Large intestine (tissue), 3 donors: ENCODE data around the gene POLR3A. TPM values are rescaled to one million over a fixed set of nuclear protein-coding genes. Genes with fewer than 3 reads are reported as not detected.

ENCODE experiments used
- DNase-seq, 2 donors: peaks; one replicate each; pipeline versions ENCODE4 v3.0.0 to v3.0.0-alpha.2; 2013
- H3K27ac ChIP-seq: one replicate; pipeline ENCODE4 v1.5.1; 2013; ENCODE audit warnings: low read length
- H3K27me3 ChIP-seq: 2 replicates; pipeline ENCODE4 v1.6.1; 2013; ENCODE audit warnings: low read length; ENCODE audit not compliant: control insufficient read depth, insufficient read depth
- H3K36me3 ChIP-seq: 2 replicates; pipeline ENCODE4 v1.6.1; 2013; ENCODE audit warnings: low read length; ENCODE audit not compliant: control insufficient read depth, insufficient read depth
- H3K4me1 ChIP-seq: one replicate; pipeline ENCODE4 v1.6.1; 2013; ENCODE audit warnings: low read length; ENCODE audit not compliant: control insufficient read depth, insufficient read depth
- H3K4me3 ChIP-seq: one replicate; pipeline ENCODE4 v1.5.1; 2013; ENCODE audit warnings: low read length
- H3K9me3 ChIP-seq: one replicate; pipeline ENCODE4 v1.6.1; 2013; ENCODE audit warnings: mild to moderate bottlenecking, low read depth, low read length, moderate library complexity; ENCODE audit not compliant: control insufficient read depth
- WGBS: methylation state at CpG from one replicate; pipeline ENCODE4 v1.1.5; 2013; ENCODE audit warnings: low lambda C conversion rate; ENCODE audit not compliant: insufficient coverage; 5-methylcytosine and 5-hydroxymethylcytosine counted together
- polyA plus RNA-seq: library from polyadenylated mRNA; unstranded; fragments of 120-200 nt; gene quantifications from one replicate; pipeline ENCODE4 v1.2.1, GENCODE V29; 2013

The POLR3A gene
- polyA plus RNA-seq, 1 donor = 14.1 TPM

- no CpG with 5 or more reads among the region's 4 CpGs for WGBS
- no peak for DNase-seq
- Histone ChIP-seq H3K4me3 (no peak overlapping the region), H3K9me3 (no peaks in the 10 kb centered on the region), H3K27ac (no peak overlapping the region), H3K27me3 (no peaks in the 10 kb centered on the region), H3K4me1 (peaks cover 31% of the 10 kb centered on the region), H3K36me3 (peaks cover 8% of the 10 kb centered on the region)
Measured at GRCh38 chr10:77919713-77920108, 109.6 kb downstream of the POLR3A start.

Other genes starting within 250 kb of the POLR3A start
- 34.4 TPM for gene DLG5, start 102.8 kb downstream of the POLR3A start, polyA plus RNA-seq
- gene RPS24, start 4.3 kb upstream of the POLR3A start, polyA plus RNA-seq = 4,637 TPM